ENCODE results near the gene PRKAG2.

The PRKAG2 gene

DNA sequence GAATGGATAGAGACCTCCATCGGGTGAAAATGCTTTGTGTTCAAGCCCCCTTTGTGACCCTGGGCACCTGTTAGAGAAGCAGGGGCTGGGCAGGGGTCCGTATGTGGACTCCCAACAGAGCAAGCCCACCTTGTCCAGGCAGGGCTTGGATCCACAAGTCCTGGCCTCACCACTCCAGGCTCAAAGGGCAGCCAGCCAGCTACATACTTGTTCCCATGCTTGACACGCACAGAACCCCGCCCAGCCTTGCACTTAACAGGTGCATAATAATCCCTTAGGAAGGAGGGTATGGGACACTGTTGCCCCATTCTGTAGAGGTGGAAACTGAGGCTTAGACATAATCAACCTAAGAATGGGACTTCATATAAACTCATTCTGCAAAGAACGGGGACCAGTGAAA, 160.6 kb downstream of the PRKAG2 start:
- DNase-seq (ENCODE audit: low read depth), result no peak
- no peak overlapping the region for H3K4me3 ChIP-seq (ENCODE audit: low read depth, low read length)
- no peak for TF ChIP-seq POLR2A (IDR thresholded peaks at IDR 0.05; ENCODE audit: extremely low read depth, insufficient read length)
- TF ChIP-seq, protein P1, sequence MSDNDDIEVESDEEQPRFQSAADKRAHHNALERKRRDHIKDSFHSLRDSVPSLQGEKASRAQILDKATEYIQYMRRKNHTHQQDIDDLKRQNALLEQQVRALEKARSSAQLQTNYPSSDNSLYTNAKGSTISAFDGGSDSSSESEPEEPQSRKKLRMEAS (IDR thresholded peaks at IDR 0.05; ENCODE audit: low read depth, low read length), result no peak
- TF ChIP-seq, protein P2, sequence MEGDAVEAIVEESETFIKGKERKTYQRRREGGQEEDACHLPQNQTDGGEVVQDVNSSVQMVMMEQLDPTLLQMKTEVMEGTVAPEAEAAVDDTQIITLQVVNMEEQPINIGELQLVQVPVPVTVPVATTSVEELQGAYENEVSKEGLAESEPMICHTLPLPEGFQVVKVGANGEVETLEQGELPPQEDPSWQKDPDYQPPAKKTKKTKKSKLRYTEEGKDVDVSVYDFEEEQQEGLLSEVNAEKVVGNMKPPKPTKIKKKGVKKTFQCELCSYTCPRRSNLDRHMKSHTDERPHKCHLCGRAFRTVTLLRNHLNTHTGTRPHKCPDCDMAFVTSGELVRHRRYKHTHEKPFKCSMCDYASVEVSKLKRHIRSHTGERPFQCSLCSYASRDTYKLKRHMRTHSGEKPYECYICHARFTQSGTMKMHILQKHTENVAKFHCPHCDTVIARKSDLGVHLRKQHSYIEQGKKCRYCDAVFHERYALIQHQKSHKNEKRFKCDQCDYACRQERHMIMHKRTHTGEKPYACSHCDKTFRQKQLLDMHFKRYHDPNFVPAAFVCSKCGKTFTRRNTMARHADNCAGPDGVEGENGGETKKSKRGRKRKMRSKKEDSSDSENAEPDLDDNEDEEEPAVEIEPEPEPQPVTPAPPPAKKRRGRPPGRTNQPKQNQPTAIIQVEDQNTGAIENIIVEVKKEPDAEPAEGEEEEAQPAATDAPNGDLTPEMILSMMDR (IDR thresholded peaks at IDR 0.05; ENCODE audit: low read depth, low read length), result no peak
- no peak for TF ChIP-seq MYC (IDR thresholded peaks at IDR 0.05; ENCODE audit: low read depth, low read length)

DNA sequence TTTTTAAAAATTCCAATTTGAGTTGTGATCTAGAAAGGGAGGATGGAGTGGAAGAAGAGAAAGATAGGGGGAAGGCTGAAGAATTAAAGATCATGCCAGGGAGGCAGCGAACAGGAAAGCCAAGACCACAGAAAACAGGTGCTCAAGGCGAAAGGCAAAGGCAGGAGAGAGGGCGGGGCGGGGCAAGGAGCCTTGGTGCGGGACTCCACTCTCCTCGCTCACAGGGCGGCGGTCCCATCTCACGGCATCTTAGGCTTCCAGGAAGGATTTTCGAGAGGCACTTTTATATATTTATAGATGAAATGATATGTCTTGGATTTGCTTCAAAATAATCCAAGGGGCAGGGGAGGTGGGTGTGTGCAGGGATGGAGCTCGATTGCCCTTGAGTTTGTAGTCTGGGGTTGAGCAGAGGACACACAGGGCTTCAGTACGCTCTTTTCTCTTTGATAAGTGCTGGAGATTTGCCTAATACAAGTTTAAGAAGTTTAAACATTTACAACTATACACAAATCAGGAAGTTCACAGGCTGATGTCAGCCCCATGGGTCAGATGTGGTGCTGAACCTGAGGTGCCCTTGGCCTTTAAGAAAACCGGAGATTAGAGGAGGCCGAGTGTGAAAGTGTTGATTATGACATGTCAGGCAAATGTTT, 161.1 kb downstream of the PRKAG2 start:
- no peak overlapping the region for H3K4me3 ChIP-seq (ENCODE audit: low read depth, low read length)
- no peak for DNase-seq (ENCODE audit: low read depth)
- no peak for TF ChIP-seq POLR2A (IDR thresholded peaks at IDR 0.05; ENCODE audit: extremely low read depth, insufficient read length)

DNA sequence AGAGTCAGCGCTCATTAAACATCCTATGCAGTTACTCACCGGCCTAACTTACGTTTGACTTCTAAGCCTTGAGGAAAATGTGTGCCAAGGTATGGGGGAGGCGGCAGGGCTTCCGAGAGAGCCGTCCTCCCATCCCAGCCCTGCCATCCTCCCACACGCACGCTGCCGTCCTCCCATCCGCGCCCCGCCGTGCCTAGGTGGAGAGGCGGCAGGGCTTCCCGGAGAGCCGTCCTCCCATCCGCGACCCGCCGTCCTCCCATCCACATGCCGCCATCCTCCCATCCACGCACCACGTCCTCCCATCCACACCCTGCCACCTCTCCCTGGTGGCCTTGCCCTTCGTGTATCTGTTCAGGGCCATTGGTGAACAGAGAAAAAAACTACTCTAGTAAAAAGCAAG, 162.7 kb downstream of the PRKAG2 start:
- H3K4me3 ChIP-seq (ENCODE audit: low read depth, low read length), result no peak overlapping the region
- TF ChIP-seq, protein P2 (IDR thresholded peaks at IDR 0.05; ENCODE audit: low read depth, low read length), result no peak
- TF ChIP-seq MYC (IDR thresholded peaks at IDR 0.05; ENCODE audit: low read depth, low read length) (no peak), POLR2A (IDR thresholded peaks at IDR 0.05; ENCODE audit: extremely low read depth, insufficient read length) (no peak)
- TF ChIP-seq, protein P1 (IDR thresholded peaks at IDR 0.05; ENCODE audit: low read depth, low read length), result no peak
- no peak for DNase-seq (ENCODE audit: low read depth)

DNA sequence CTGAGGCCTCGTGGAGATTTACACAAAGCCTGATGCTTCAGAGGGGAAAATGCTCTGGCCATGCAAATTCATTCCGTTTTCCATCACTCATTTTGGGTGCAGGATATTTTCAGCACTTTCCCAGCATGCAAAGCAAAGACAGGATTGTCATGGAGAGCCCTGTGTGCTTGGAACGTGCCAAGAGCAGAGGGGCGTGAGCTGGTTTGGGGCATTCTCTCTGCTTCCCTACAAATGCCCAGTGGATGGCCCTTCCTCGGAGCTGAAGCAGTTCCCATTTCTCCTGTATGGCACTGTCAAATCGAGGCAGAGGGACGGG, 164.1 kb downstream of the PRKAG2 start:
- DNase-seq (ENCODE audit: low read depth), result no peak
- H3K4me3 ChIP-seq (ENCODE audit: low read depth, low read length), result no peak overlapping the region
- TF ChIP-seq, protein P2 (IDR thresholded peaks at IDR 0.05; ENCODE audit: low read depth, low read length), result no peak
- TF ChIP-seq, protein P1 (IDR thresholded peaks at IDR 0.05; ENCODE audit: low read depth, low read length), result no peak
- TF ChIP-seq MYC (IDR thresholded peaks at IDR 0.05; ENCODE audit: low read depth, low read length), result no peak
- TF ChIP-seq POLR2A (IDR thresholded peaks at IDR 0.05; ENCODE audit: extremely low read depth, insufficient read length), result no peak

DNA sequence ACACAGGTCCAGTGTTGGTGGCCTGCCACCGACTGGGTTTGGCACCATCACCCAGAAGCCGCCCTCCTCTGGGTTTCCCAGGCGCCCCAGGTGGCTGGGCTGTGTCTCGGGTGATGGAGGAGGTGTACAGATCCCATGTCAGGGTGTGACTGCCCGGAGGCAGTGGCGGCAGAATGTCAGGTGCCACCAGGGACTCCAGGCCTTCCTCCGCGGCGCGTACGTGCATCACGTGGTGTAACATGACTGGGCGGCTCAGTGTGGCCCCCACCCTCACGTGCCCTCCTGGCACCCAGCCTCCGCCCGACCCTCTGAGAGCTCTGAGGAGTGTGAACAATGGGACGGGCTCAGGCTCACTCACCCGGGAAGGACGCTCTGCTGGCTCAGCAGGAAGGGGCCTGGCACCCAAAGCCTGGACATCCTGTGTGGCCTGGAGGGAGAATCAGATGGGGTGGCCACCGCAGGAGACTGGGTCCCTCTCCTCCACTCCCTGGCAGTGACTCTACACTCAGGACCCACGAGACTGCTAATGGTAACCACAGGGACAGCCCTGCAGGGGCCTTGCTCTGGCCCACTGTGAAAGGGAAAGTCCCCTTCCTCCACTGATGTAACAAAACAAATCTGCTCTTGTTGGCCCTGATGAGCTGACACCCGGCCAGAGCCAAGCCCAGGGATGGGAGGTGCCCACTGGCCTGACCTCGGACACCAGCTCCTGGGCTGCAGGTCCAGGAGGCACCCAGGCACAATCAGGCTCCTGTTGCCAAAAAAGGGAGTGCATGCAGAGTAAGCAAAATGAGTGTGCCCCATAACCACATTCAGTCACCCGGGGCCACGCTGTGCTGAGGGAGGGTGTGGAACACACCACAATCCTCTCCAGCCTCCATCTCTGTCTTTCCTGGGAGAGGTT, 164.8 kb downstream of the PRKAG2 start:
- TF ChIP-seq, protein P1 (IDR thresholded peaks at IDR 0.05; ENCODE audit: low read depth, low read length), result no peak
- TF ChIP-seq, protein P2 (IDR thresholded peaks at IDR 0.05; ENCODE audit: low read depth, low read length), result no peak
- TF ChIP-seq POLR2A (IDR thresholded peaks at IDR 0.05; ENCODE audit: extremely low read depth, insufficient read length) (no peak), MYC (IDR thresholded peaks at IDR 0.05; ENCODE audit: low read depth, low read length) (no peak)
- no peak overlapping the region for H3K4me3 ChIP-seq (ENCODE audit: low read depth, low read length)
- DNase-seq (ENCODE audit: low read depth), result no peak

DNA sequence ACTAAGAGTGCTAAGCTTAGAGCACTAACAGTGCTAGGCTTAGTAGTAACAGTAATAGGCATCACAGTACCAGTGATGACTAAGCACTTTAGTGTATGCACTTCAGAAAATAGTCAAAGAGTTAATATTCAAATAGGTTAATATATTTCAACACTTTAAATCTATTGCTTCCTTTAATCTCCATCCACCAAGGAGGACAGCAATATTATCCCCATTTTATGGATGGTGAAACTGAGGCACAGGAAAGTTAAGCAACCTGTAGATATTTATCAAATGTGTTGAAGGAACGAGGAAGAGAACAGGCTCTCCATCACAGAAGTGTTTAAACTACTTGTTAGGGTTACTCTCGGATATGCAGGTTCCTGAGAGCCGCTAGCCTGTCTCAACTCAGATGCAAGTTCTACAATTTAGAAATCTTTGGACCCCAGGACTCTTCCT, 165.5 kb downstream of the PRKAG2 start:
- no peak overlapping the region for H3K4me3 ChIP-seq (ENCODE audit: low read depth, low read length)
- DNase-seq (ENCODE audit: low read depth), result no peak
- TF ChIP-seq, protein P2 (IDR thresholded peaks at IDR 0.05; ENCODE audit: low read depth, low read length), result no peak
- no peak for TF ChIP-seq POLR2A (IDR thresholded peaks at IDR 0.05; ENCODE audit: extremely low read depth, insufficient read length)
- TF ChIP-seq, protein P1 (IDR thresholded peaks at IDR 0.05; ENCODE audit: low read depth, low read length), result no peak
- no peak for TF ChIP-seq MYC (IDR thresholded peaks at IDR 0.05; ENCODE audit: low read depth, low read length)

All from NB4 (cell line).